K562 (cell line): ENCODE results near the gene MECR. TPM values are rescaled to one million over a fixed set of nuclear protein-coding genes. Genes with fewer than 3 reads are reported as not detected.
A peak's percentile ranks its signal among the peaks of the same experiment; 100 is the strongest.

Experiments used
- ATAC-seq: fragments of 200-7000 bp; cut with Tn5 transposase; 3 replicates; pipeline ENCODE4 v1.9.1; 2020; ENCODE audit warnings: moderate library complexity
- BruUV-seq: library from RNA; stranded (reverse); fragments of 400-500 nt; replicated peaks from 2 replicates; lab custom pipeline; 2021; lab: Mats Ljungman, UMichigan
- CTCF ChIA-PET: fragments of 300-600 bp; formaldehyde crosslinking; extraction: SDS; loops from one replicate; lab custom pipeline; 2021; ENCODE audit warnings: low intra/inter-chr PET ratio; lab: Yijun Ruan, JAX
- POLR2A ChIA-PET: fragments of 300-600, 350-650 bp; sonication (Branson Sonifier 250); formaldehyde crosslinking; extraction: SDS; loops from one replicate; lab custom pipeline; 2021; ENCODE audit warnings: antibody characterized with exemption, inconsistent platforms; lab: Yijun Ruan, JAX
- DNase-seq, 4 experiments: peaks; one replicate each; pipeline versions ENCODE4 v3.0.0 to v3.0.0-alpha.2; 2011 to 2018; ENCODE audit warnings: low spot score in 3 of 4, mixed read lengths in 3 of 4; ENCODE audit errors: extremely low read depth in 1 of 4
- FAIRE-seq: peaks from 2 replicates; lab custom pipeline; 2011; peaks lifted over from hg19 to GRCh38; lab: Jason Lieb, UNC
- H2AFZ ChIP-seq: 2 replicates; pipeline ENCODE4 v1.6.0; 2011; ENCODE audit warnings: low read depth, low read length, control low read depth, inconsistent platforms
- H3K27ac ChIP-seq: fragments of 200-600 bp; 3 replicates; pipeline ENCODE4 v1.8.0; 2011; ENCODE audit warnings: low read depth, mild to moderate bottlenecking, control low read depth, inconsistent platforms, low read length, moderate library complexity, mixed read lengths; ENCODE audit errors: extremely low read depth
- H3K27me3 ChIP-seq, 2 experiments: fragments of 300-600 bp in 1 of 2; 2 replicates in 1 of 2; 3 replicates in 1 of 2; pipeline versions ENCODE4 v1.6.0 to v1.8.0; 2011; ENCODE audit warnings: inconsistent platforms in 2 of 2, low read length in 2 of 2, mild to moderate bottlenecking in 1 of 2, mixed read lengths in 1 of 2, moderate library complexity in 1 of 2; ENCODE audit not compliant: control insufficient read depth in 2 of 2, insufficient read depth in 2 of 2
- H3K36me3 ChIP-seq: fragments of 300-600 bp; 3 replicates; pipeline ENCODE4 v1.8.0; 2011; ENCODE audit warnings: mild to moderate bottlenecking, low read length, inconsistent platforms; ENCODE audit not compliant: control insufficient read depth, insufficient read depth
- H3K4me1 ChIP-seq, 2 experiments: fragments of 200-600 bp in 1 of 2; replicated peaks in 1 of 2; 2 replicates in 1 of 2; 3 replicates in 1 of 2; pipeline versions ENCODE4 v1.5.1 to v1.8.0; 2011; ENCODE audit warnings: inconsistent platforms in 2 of 2, low read length in 2 of 2, mild to moderate bottlenecking in 1 of 2, mixed read lengths in 1 of 2, moderate library complexity in 1 of 2; ENCODE audit not compliant: control insufficient read depth in 2 of 2, insufficient read depth in 2 of 2
- H3K4me2 ChIP-seq: 2 replicates; pipeline ENCODE4 v1.6.1; 2011; ENCODE audit warnings: low read length, control low read depth, inconsistent platforms, mixed read lengths; ENCODE audit not compliant: insufficient read depth
- H3K4me3 ChIP-seq: fragments of 200-600 bp; sonication (generic), shearing (Covaris generic); 2 replicates; pipeline ENCODE4 v1.5.1; 2016; ENCODE audit warnings: control low read depth, inconsistent platforms
- H3K79me2 ChIP-seq: fragments of 200-600 bp; 3 replicates; pipeline ENCODE4 v1.8.0; 2011; ENCODE audit warnings: low read length, inconsistent platforms; ENCODE audit not compliant: control insufficient read depth, insufficient read depth
- H3K9ac ChIP-seq, 2 experiments: 2 replicates each; pipeline versions ENCODE4 v1.6.0 to v1.6.1; 2011; ENCODE audit warnings: low read depth in 2 of 2, low read length in 2 of 2, control low read depth in 1 of 2, inconsistent platforms in 1 of 2, mild to moderate bottlenecking in 1 of 2, mixed read lengths in 1 of 2; ENCODE audit not compliant: insufficient read depth in 1 of 2
- H3K9me1 ChIP-seq: one replicate; pipeline ENCODE4 v1.6.0; 2011; ENCODE audit warnings: inconsistent platforms, mild to moderate bottlenecking, low read length, moderate library complexity; ENCODE audit not compliant: control insufficient read depth, insufficient read depth
- H3K9me3 ChIP-seq: replicated peaks from 2 replicates; pipeline ENCODE4 v1.5.1; 2011; ENCODE audit warnings: low read depth, low read length, inconsistent platforms; ENCODE audit not compliant: control insufficient read depth, insufficient read depth
- H4K20me1 ChIP-seq: replicated peaks from 2 replicates; pipeline ENCODE4 v1.6.1; 2011; ENCODE audit warnings: low read length, inconsistent platforms, mixed read lengths; ENCODE audit not compliant: control insufficient read depth, insufficient read depth
- ATF2 ChIP-seq: sonication (generic); formaldehyde crosslinking; IDR thresholded peaks from 2 replicates; pipeline ENCODE4 v1.8.1; 2022; ENCODE audit warnings: missing genetic modification reagents
- GATAD2B ChIP-seq: fragments of 450-650 bp; IDR thresholded peaks from 2 replicates; pipeline ENCODE4 v1.6.1; 2017; ENCODE audit warnings: mild to moderate bottlenecking, borderline replicate concordance
- NCOA1 ChIP-seq: fragments of 450-650 bp; IDR thresholded peaks from 2 replicates; pipeline ENCODE4 v1.6.1; 2016; ENCODE audit warnings: low read depth
- NR4A1 ChIP-seq, 2 experiments: fragments of 250-450 bp in 1 of 2; fragments of 450-650 bp in 1 of 2; sonication (Bioruptor Pico) in 1 of 2; IDR thresholded peaks; 2 replicates each; pipeline versions ENCODE4 v1.4.0 to v1.6.1; 2016 to 2020; ENCODE audit warnings: mild to moderate bottlenecking in 2 of 2, missing compliant biosample characterization in 1 of 2, missing genetic modification characterization in 1 of 2, moderate library complexity in 1 of 2
- POLR2G ChIP-seq: fragments of 200-400 bp; formaldehyde crosslinking; IDR thresholded peaks from 2 replicates; pipeline ENCODE4 v1.6.1; 2017; ENCODE audit warnings: low read depth, mild to moderate bottlenecking, antibody characterized with exemption, low read length, moderate library complexity
- VEZF1 ChIP-seq: fragments of 200-800 bp; sonication (Bioruptor generic); IDR thresholded peaks from 2 replicates; pipeline ENCODE4 v1.6.1; 2017; ENCODE audit warnings: missing genetic modification characterization, missing compliant biosample characterization
- ZBTB33 ChIP-seq: sonication (generic); formaldehyde crosslinking; IDR thresholded peaks from 2 replicates; pipeline ENCODE4 v1.8.1; 2023; ENCODE audit warnings: mild to moderate bottlenecking, missing genetic modification reagents
- ZBTB7A ChIP-seq: IDR thresholded peaks from 2 replicates; pipeline ENCODE4 v1.6.1; 2011; ENCODE audit warnings: low read depth, mild to moderate bottlenecking, low read length, moderate library complexity, borderline replicate concordance; ENCODE audit not compliant: control insufficient read depth
- ZBTB9 ChIP-seq: fragments of 450-650 bp; formaldehyde crosslinking; IDR thresholded peaks from 2 replicates; pipeline ENCODE4 v1.4.0; 2020; ENCODE audit warnings: mild to moderate bottlenecking, moderate library complexity
- ZC3H11A ChIP-seq: IDR thresholded peaks from 2 replicates; pipeline ENCODE4 v1.6.1; 2012; ENCODE audit warnings: low read depth, low read length, improper control_type of control experiment
- ZNF232 ChIP-seq: sonication (generic); formaldehyde crosslinking; IDR thresholded peaks from 2 replicates; pipeline ENCODE4 v1.8.0; 2022; ENCODE audit warnings: mild to moderate bottlenecking, missing genetic modification reagents
- ZNF507 ChIP-seq: conservative IDR thresholded peaks from 2 replicates; pipeline ENCODE4 v1.6.1; 2017; ENCODE audit warnings: missing genetic modification characterization, missing compliant biosample characterization
- WGBS: fragments of 100-300 bp; shearing (Covaris generic); methylation state at CpG from one replicate; pipeline ENCODE4 v1.1.6; 2016; ENCODE audit warnings: low coverage, mixed read lengths; ENCODE audit not compliant: insufficient coverage; ENCODE audit errors: missing lambda C conversion rate; 5-methylcytosine and 5-hydroxymethylcytosine counted together
- in situ Hi-C: fragments of 300-500 bp; cut with MboI; formaldehyde crosslinking; loops from 4 replicates; pipeline ENCODE4 v1.15.0; 2018; ENCODE audit warnings: inconsistent platforms, mixed read lengths
- intact Hi-C: fragments of 100-400 bp; cut with micrococcal nuclease; formaldehyde crosslinking; loops from 2 replicates; pipeline ENCODE4 v1.14.2; 2022
- polyA plus RNA-seq, 8 experiments: library from polyadenylated mRNA; depleted of rRNA in 4 of 8; stranded (reverse) in 5 of 8; unstranded in 3 of 8; fragments of >200 nt; fragmentation: Nextera tagmentation in 2 of 8; fragmentation: Illumina TruSeq in 1 of 8; extraction: Ambion mirVana in 2 of 8; extraction: Trizol in 1 of 8; gene quantifications; 2 replicates each; pipeline versions ENCODE4 v1.2.1 to v1.2.3, GENCODE V29; 2011 to 2014; ENCODE audit warnings: inconsistent platforms in 1 of 8, missing spikeins in 1 of 8
- total RNA-seq, 7 experiments: library from RNA; depleted of rRNA in 6 of 7; stranded (reverse); fragments of >200 nt in 6 of 7; fragmentation: Illumina TruSeq in 2 of 7; extraction: Trizol in 2 of 7; gene quantifications; 2 replicates each; pipeline versions ENCODE4 v1.2.1 to v1.2.3, GENCODE V29; 2011 to 2021; ENCODE audit warnings: low replicate concordance in 1 of 7

The MECR gene
- total and polyA plus RNA-seq, 9 of the 15 experiments (the other 6 are each of a cell fraction or from before 2014, with no cell fraction given) = 10.4 to 58.6 (median 42.9) TPM

- ChIA-PET CTCF (interaction anchor here (0.6 to 1.6 kb wide), 10 partner anchors 70 to 1472 kb away, joined by 3 to 5 read pairs (median 4); no protein-coding TSS in a partner anchor), POLR2A (no interaction called here)
- Histone ChIP-seq H3K4me3 (peak within 1 kb of the TSS; percentile 44), H3K27ac (no peak within 1 kb of the TSS), H3K4me2 (peak within 1 kb of the TSS; percentile 79), H4K20me1 (peaks cover 6% of the 10 kb centered on the region), H2AFZ (peak within 1 kb of the TSS; percentile 87), H3K9ac (peak within 1 kb of the TSS; percentile 39 to 80), H3K27me3 (peaks cover 23 to 30% of the 10 kb centered on the region in 2 experiments; a peak in 4 of 5 replicates), H3K9me1 (no peaks in the 10 kb centered on the region), H3K4me1 (peaks cover 4 to 27% of the 10 kb centered on the region in 2 experiments; a peak in 3 of 5 replicates), H3K9me3 (no peaks in the 10 kb centered on the region), H3K36me3 (no peaks in the 10 kb centered on the region), H3K79me2 (no peaks in the 10 kb centered on the region; the same call in 2 of the 3 replicates)
- intact Hi-C loops (loop anchor here (5.0 to 10.0 kb wide), 3 partner anchors 81 to 1539 kb away; no protein-coding TSS in a partner anchor), in situ Hi-C loops (loop anchor here (5.0 to 10.0 kb wide), 3 partner anchors 469 to 869 kb away; no protein-coding TSS in a partner anchor)
- peak; percentile 96 for ATAC-seq
- peak; percentile 85 to 97 (median 94) for DNase-seq
- no peak for FAIRE-seq
- no TSS peak for BruUV-seq
- 7% methylated on average over 44 of the region's 82 CpGs for whole genome bisulfite sequencing
- TF ChIP-seq NR4A1 (CRISPR knock-in tag; IDR thresholded peaks at IDR 0.05) (no peak), NR4A1 (tag; IDR thresholded peaks at IDR 0.05) (0 out of 2 replicates have a peak, but pooled peaks have one; percentile 18), ZBTB7A (peak; percentile 43; the same call in 1 of the 2 replicates), GATAD2B (peak; percentile 95), ZC3H11A (no peak), ATF2 (CRISPR knock-in tag) (peak; percentile 89; the same call in 1 of the 2 replicates), ZBTB33 (CRISPR knock-in tag) (peak; percentile 23; the same call in 1 of the 2 replicates), ZNF507 (no peak), ZBTB9 (CRISPR knock-in tag) (peak; percentile 76; the same call in 1 of the 2 replicates), NCOA1 (no peak), ZNF232 (no peak), VEZF1 (CRISPR knock-in tag) (peak; percentile 54), POLR2G (peak; percentile 47)
Measured at GRCh38 chr1:29235955-29236711, 5.4 kb upstream of the MECR start, which contains the start of gene PTPRU. Gene PTPRU (plus strand): TSS chr1:29236522. CDS start chr1:29236645, 123 bp downstream.
